Fibroblast of skin of left quadriceps (primary cell): ENCODE results near the gene BLOC1S3.

Experiments used
- DNase-seq, 2 experiments: peaks; one replicate each; pipeline ENCODE4 v3.0.0-alpha.2; 2013; ENCODE audit warnings: low read depth in 2 of 2

BLOC1S3 gene

GRCh38 chr19:45161738-45162607 lies 16.6 kb upstream of the BLOC1S3 start:
- no peak for DNase-seq

- no peak for DNase-seq
Observed at GRCh38 chr19:45162608-45163143, 15.9 kb upstream of the BLOC1S3 start.

- DNase-seq, result no peak
Observed at GRCh38 chr19:45163156-45163555, 15.4 kb upstream of the BLOC1S3 start.

GRCh38 chr19:45163751-45164460 lies 14.7 kb upstream of the BLOC1S3 start:
- DNase-seq, result no peak

- DNase-seq, result no peak
Observed at GRCh38 chr19:45164577-45165335, 13.8 kb upstream of the BLOC1S3 start.

GRCh38 chr19:45166723-45167252 lies 11.8 kb upstream of the BLOC1S3 start:
- DNase-seq, result no peak

GRCh38 chr19:45168767-45169351 lies 9.7 kb upstream of the BLOC1S3 start:
- DNase-seq, result no peak

- DNase-seq, result no peak
Observed at GRCh38 chr19:45169602-45170001, 9.0 kb upstream of the BLOC1S3 start.

GRCh38 chr19:45170146-45171106 lies 8.2 kb upstream of the BLOC1S3 start:
- no peak for DNase-seq

- DNase-seq, result no peak
Observed at GRCh38 chr19:45171211-45171623, 7.4 kb upstream of the BLOC1S3 start.

GRCh38 chr19:45172173-45172572 lies 6.4 kb upstream of the BLOC1S3 start:
- no peak for DNase-seq

GRCh38 chr19:45172611-45173208 lies 5.9 kb upstream of the BLOC1S3 start:
- no peak for DNase-seq

- DNase-seq, result no peak
Observed at GRCh38 chr19:45173816-45174215, 4.8 kb upstream of the BLOC1S3 start.

- DNase-seq, result no peak
Observed at GRCh38 chr19:45175515-45176345, 2.9 kb upstream of the BLOC1S3 start.

- no peak for DNase-seq
Observed at GRCh38 chr19:45177817-45178261, 745 bp upstream of the BLOC1S3 start, which contains the start of gene TRAPPC6A. TSS of gene TRAPPC6A (minus strand) at chr19:45178237. CDS start at chr19:45178218, 19 bp downstream.

- no peak for DNase-seq
Observed at GRCh38 chr19:45179072-45179891, 698 bp downstream of the BLOC1S3 start.

GRCh38 chr19:45179892-45180370 lies 1.3 kb downstream of the BLOC1S3 start:
- no peak for DNase-seq

- no peak for DNase-seq
Observed at GRCh38 chr19:45180936-45181335, 2.4 kb downstream of the BLOC1S3 start.
